NB4 (cell line): ENCODE measurements around the gene LRMDA.

Experiments
- MYC ChIP-seq: IDR thresholded peaks from 2 replicates; pipeline ENCODE4 v1.6.1; 2011; ENCODE audit warnings: low read depth, low read length
- POLR2A ChIP-seq: IDR thresholded peaks from 2 replicates; pipeline ENCODE4 v1.6.1; 2011; ENCODE audit warnings: mild to moderate bottlenecking; ENCODE audit not compliant: insufficient read length; ENCODE audit errors: extremely low read depth
- TF ChIP-seq, protein P1 (sequence below): IDR thresholded peaks from one replicate; pipeline ENCODE4 v1.5.1; 2012; ENCODE audit warnings: low read depth, low read length

DNA sequence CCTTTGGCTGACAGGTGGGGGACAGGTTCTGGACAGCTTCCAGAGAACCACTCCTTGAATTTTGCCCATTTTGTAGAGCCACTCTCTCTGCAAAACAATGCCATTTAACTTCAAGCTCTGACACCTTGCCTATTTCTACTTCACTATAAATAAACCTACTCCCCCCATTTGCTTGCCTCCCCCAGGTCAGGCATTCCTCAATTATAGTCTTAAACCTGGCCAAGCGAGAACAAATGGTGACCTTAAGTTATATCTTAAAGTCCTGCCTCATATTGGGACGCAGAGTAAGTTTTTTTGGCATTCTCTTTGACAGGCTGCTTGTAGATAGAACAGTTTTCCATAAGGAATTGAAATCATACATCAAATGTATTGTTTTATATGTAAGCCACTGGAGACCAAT lies 706.9 kb downstream of the LRMDA start:
- TF ChIP-seq MYC (no peak), POLR2A (no peak)
- TF ChIP-seq, protein P1, sequence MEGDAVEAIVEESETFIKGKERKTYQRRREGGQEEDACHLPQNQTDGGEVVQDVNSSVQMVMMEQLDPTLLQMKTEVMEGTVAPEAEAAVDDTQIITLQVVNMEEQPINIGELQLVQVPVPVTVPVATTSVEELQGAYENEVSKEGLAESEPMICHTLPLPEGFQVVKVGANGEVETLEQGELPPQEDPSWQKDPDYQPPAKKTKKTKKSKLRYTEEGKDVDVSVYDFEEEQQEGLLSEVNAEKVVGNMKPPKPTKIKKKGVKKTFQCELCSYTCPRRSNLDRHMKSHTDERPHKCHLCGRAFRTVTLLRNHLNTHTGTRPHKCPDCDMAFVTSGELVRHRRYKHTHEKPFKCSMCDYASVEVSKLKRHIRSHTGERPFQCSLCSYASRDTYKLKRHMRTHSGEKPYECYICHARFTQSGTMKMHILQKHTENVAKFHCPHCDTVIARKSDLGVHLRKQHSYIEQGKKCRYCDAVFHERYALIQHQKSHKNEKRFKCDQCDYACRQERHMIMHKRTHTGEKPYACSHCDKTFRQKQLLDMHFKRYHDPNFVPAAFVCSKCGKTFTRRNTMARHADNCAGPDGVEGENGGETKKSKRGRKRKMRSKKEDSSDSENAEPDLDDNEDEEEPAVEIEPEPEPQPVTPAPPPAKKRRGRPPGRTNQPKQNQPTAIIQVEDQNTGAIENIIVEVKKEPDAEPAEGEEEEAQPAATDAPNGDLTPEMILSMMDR, result no peak
